ENCODE data around the gene LAMC3.
"Not testable (repeated sequence)": the region's sequence is repeated elsewhere in the genome, so short reads cannot be mapped to it uniquely, and the experiment has no call there.

Gene LAMC3

GRCh38 chr9:131099845-131100244 is 90.9 kb downstream of the LAMC3 start:
- no CpG with 5 or more reads among the region's 8 CpGs for WGBS (ENCODE audit: extremely low coverage, insufficient coverage, low lambda C conversion rate)
- not testable (repeated sequence) for H3K27me3 ChIP-seq (ENCODE audit: insufficient read depth, low read length, poor library complexity); H2AK5ac ChIP-seq (ENCODE audit: low read length); H3K4me2 ChIP-seq (ENCODE audit: low read length); H3K18ac ChIP-seq (ENCODE audit: low read length); H2BK120ac ChIP-seq (ENCODE audit: low read depth, low read length); H2BK15ac ChIP-seq (replicated peaks; ENCODE audit: low read depth); H3K56ac ChIP-seq (ENCODE audit: low read length); H3K79me1 ChIP-seq (ENCODE audit: low read length); H3K4ac ChIP-seq (ENCODE audit: low read depth, low read length); DNase-seq; H3K9ac ChIP-seq (ENCODE audit: low read length); H4K8ac ChIP-seq (ENCODE audit: low read depth, low read length); H3K36me3 ChIP-seq (ENCODE audit: control insufficient read depth, insufficient read depth, low read length); H2BK5ac ChIP-seq (ENCODE audit: low read length); H4K5ac ChIP-seq (ENCODE audit: low read length); H3K79me2 ChIP-seq (ENCODE audit: control insufficient read depth, insufficient read depth, low read length); H3K27ac ChIP-seq (ENCODE audit: low read depth, low read length); H3K4me3 ChIP-seq (ENCODE audit: low read length); H3K23ac ChIP-seq (ENCODE audit: low read length)
- H3K4me1 ChIP-seq (ENCODE audit: control insufficient read depth, low read depth, low read length), result peaks cover 12% of the 10 kb centered on the region

GRCh38 chr9:131100445-131100844 is 91.5 kb downstream of the LAMC3 start:
- no CpG with 5 or more reads among the region's 9 CpGs for WGBS (ENCODE audit: extremely low coverage, insufficient coverage, low lambda C conversion rate)
- H3K36me3 ChIP-seq (ENCODE audit: control insufficient read depth, insufficient read depth, low read length), result no peaks in the 10 kb centered on the region
- no peak overlapping the region for H3K4me2 ChIP-seq (ENCODE audit: low read length)
- H4K5ac ChIP-seq (ENCODE audit: low read length), result no peak overlapping the region
- peak; percentile 44 for DNase-seq
- H3K4ac ChIP-seq (ENCODE audit: low read depth, low read length), result no peak overlapping the region
- H3K9ac ChIP-seq (ENCODE audit: low read length), result no peak overlapping the region
- no peak overlapping the region for H3K23ac ChIP-seq (ENCODE audit: low read length)
- no peak overlapping the region for H3K18ac ChIP-seq (ENCODE audit: low read length)
- H3K56ac ChIP-seq (ENCODE audit: low read length), result peak overlapping the region; percentile 17
- H3K4me3 ChIP-seq (ENCODE audit: low read length), result no peak overlapping the region
- H2BK5ac ChIP-seq (ENCODE audit: low read length), result no peak overlapping the region
- H3K27me3 ChIP-seq (ENCODE audit: insufficient read depth, low read length, poor library complexity), result no peaks in the 10 kb centered on the region
- no peaks in the 10 kb centered on the region for H3K79me2 ChIP-seq (ENCODE audit: control insufficient read depth, insufficient read depth, low read length)
- H3K27ac ChIP-seq (ENCODE audit: low read depth, low read length), result no peak overlapping the region
- H4K8ac ChIP-seq (ENCODE audit: low read depth, low read length), result no peak overlapping the region
- no peak overlapping the region for H2BK120ac ChIP-seq (ENCODE audit: low read depth, low read length)
- H2AK5ac ChIP-seq (ENCODE audit: low read length), result no peak overlapping the region
- no peak overlapping the region for H2BK15ac ChIP-seq (replicated peaks; ENCODE audit: low read depth)
- peaks cover 5% of the 10 kb centered on the region for H3K79me1 ChIP-seq (ENCODE audit: low read length)
- peaks cover 12% of the 10 kb centered on the region for H3K4me1 ChIP-seq (ENCODE audit: control insufficient read depth, low read depth, low read length)

GRCh38 chr9:131101207-131101964 is 92.4 kb downstream of the LAMC3 start:
- H3K79me2 ChIP-seq (ENCODE audit: control insufficient read depth, insufficient read depth, low read length), result no peaks in the 10 kb centered on the region
- WGBS (ENCODE audit: extremely low coverage, insufficient coverage, low lambda C conversion rate), result no CpG with 5 or more reads among the region's 11 CpGs
- peaks cover 12% of the 10 kb centered on the region for H3K4me1 ChIP-seq (ENCODE audit: control insufficient read depth, low read depth, low read length)
- no peaks in the 10 kb centered on the region for H3K27me3 ChIP-seq (ENCODE audit: insufficient read depth, low read length, poor library complexity)
- no peak overlapping the region for H3K23ac ChIP-seq (ENCODE audit: low read length)
- no peak overlapping the region for H3K27ac ChIP-seq (ENCODE audit: low read depth, low read length)
- H2BK120ac ChIP-seq (ENCODE audit: low read depth, low read length), result no peak overlapping the region
- no peak overlapping the region for H3K18ac ChIP-seq (ENCODE audit: low read length)
- H2AK5ac ChIP-seq (ENCODE audit: low read length), result no peak overlapping the region
- no peak for DNase-seq
- peaks cover 2% of the 10 kb centered on the region for H3K36me3 ChIP-seq (ENCODE audit: control insufficient read depth, insufficient read depth, low read length)
- no peak overlapping the region for H3K4ac ChIP-seq (ENCODE audit: low read depth, low read length)
- H2BK15ac ChIP-seq (replicated peaks; ENCODE audit: low read depth), result no peak overlapping the region
- H3K4me2 ChIP-seq (ENCODE audit: low read length), result no peak overlapping the region
- no peak overlapping the region for H4K8ac ChIP-seq (ENCODE audit: low read depth, low read length)
- H3K79me1 ChIP-seq (ENCODE audit: low read length), result peaks cover 5% of the 10 kb centered on the region
- no peak overlapping the region for H3K9ac ChIP-seq (ENCODE audit: low read length)
- no peak overlapping the region for H3K56ac ChIP-seq (ENCODE audit: low read length)
- no peak overlapping the region for H4K5ac ChIP-seq (ENCODE audit: low read length)
- H2BK5ac ChIP-seq (ENCODE audit: low read length), result no peak overlapping the region
- no peak overlapping the region for H3K4me3 ChIP-seq (ENCODE audit: low read length)

- no peak overlapping the region for H2BK120ac ChIP-seq (ENCODE audit: low read depth, low read length)
- no peaks in the 10 kb centered on the region for H3K79me2 ChIP-seq (ENCODE audit: control insufficient read depth, insufficient read depth, low read length)
- H3K4me1 ChIP-seq (ENCODE audit: control insufficient read depth, low read depth, low read length), result peaks cover 7% of the 10 kb centered on the region
- no peak overlapping the region for H3K27ac ChIP-seq (ENCODE audit: low read depth, low read length)
- H3K23ac ChIP-seq (ENCODE audit: low read length), result no peak overlapping the region
- peaks cover 4% of the 10 kb centered on the region for H3K79me1 ChIP-seq (ENCODE audit: low read length)
- no peak overlapping the region for H3K9ac ChIP-seq (ENCODE audit: low read length)
- no peaks in the 10 kb centered on the region for H3K27me3 ChIP-seq (ENCODE audit: insufficient read depth, low read length, poor library complexity)
- H3K36me3 ChIP-seq (ENCODE audit: control insufficient read depth, insufficient read depth, low read length), result peaks cover 4% of the 10 kb centered on the region
- no peak overlapping the region for H3K56ac ChIP-seq (ENCODE audit: low read length)
- no CpG with 5 or more reads among the region's 9 CpGs for WGBS (ENCODE audit: extremely low coverage, insufficient coverage, low lambda C conversion rate)
- H2BK15ac ChIP-seq (replicated peaks; ENCODE audit: low read depth), result no peak overlapping the region
- no peak overlapping the region for H3K4me2 ChIP-seq (ENCODE audit: low read length)
- no peak overlapping the region for H3K4ac ChIP-seq (ENCODE audit: low read depth, low read length)
- no peak overlapping the region for H2BK5ac ChIP-seq (ENCODE audit: low read length)
- no peak overlapping the region for H2AK5ac ChIP-seq (ENCODE audit: low read length)
- no peak overlapping the region for H4K8ac ChIP-seq (ENCODE audit: low read depth, low read length)
- DNase-seq, result no peak
- no peak overlapping the region for H3K4me3 ChIP-seq (ENCODE audit: low read length)
- H4K5ac ChIP-seq (ENCODE audit: low read length), result no peak overlapping the region
- H3K18ac ChIP-seq (ENCODE audit: low read length), result no peak overlapping the region
These were observed 94.0 kb downstream of the LAMC3 start for GRCh38 chr9:131103024-131103423.

GRCh38 chr9:131103535-131103934 is 94.6 kb downstream of the LAMC3 start:
- Histone ChIP-seq H3K79me2 (ENCODE audit: control insufficient read depth, insufficient read depth, low read length) (no peaks in the 10 kb centered on the region), H3K18ac (ENCODE audit: low read length) (no peak overlapping the region), H3K4me1 (ENCODE audit: control insufficient read depth, low read depth, low read length) (peaks cover 3% of the 10 kb centered on the region), H2BK15ac (replicated peaks; ENCODE audit: low read depth) (no peak overlapping the region), H2BK120ac (ENCODE audit: low read depth, low read length) (no peak overlapping the region), H3K56ac (ENCODE audit: low read length) (no peak overlapping the region), H3K36me3 (ENCODE audit: control insufficient read depth, insufficient read depth, low read length) (peaks cover 4% of the 10 kb centered on the region), H3K79me1 (ENCODE audit: low read length) (peaks cover 3% of the 10 kb centered on the region), H3K4me2 (ENCODE audit: low read length) (no peak overlapping the region), H3K4ac (ENCODE audit: low read depth, low read length) (no peak overlapping the region), H3K23ac (ENCODE audit: low read length) (no peak overlapping the region), H3K4me3 (ENCODE audit: low read length) (no peak overlapping the region), H3K27ac (ENCODE audit: low read depth, low read length) (no peak overlapping the region), H2BK5ac (ENCODE audit: low read length) (no peak overlapping the region), H2AK5ac (ENCODE audit: low read length) (no peak overlapping the region), H3K27me3 (ENCODE audit: insufficient read depth, low read length, poor library complexity) (no peaks in the 10 kb centered on the region), H4K8ac (ENCODE audit: low read depth, low read length) (no peak overlapping the region), H4K5ac (ENCODE audit: low read length) (no peak overlapping the region), H3K9ac (ENCODE audit: low read length) (no peak overlapping the region)
- WGBS (ENCODE audit: extremely low coverage, insufficient coverage, low lambda C conversion rate), result no CpG with 5 or more reads among the region's 3 CpGs
- no peak for DNase-seq
